Measurements from ENCODE around the gene ACOXL.

DNA sequence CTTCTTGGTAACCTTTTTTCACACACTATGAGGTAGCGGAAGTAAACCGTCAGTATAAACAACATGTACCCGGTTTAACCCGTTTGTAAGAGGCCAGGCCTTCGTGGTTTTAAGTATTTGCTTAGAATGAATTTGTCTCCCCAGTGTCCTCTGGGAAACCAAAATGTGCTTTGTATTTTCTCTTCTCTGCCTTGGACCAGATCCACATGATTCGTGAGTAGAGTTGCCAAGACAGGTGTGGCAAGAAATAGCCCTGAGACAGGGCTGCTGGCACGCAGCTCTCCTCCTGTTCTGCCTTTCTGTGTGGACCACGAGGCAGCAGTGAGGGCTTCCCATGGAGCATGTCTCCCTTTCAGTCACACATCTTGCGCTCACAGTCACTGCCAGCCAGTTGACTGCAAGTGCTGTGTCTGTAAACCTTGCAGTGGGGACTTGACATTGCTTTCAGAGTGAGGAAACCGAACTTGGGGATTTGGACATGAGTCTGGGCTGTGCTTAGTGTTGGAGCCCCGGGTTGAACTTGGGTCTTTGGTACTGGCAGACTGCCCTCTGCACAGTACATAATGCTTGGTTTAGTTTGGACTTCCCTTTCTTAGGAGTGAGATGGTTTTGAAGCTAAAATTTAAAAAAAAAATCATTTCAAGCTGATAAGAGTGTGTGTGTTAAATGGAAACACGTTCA, 407.4 kb downstream of the ACOXL start:
- TF ChIP-seq POLR2A (IDR thresholded peaks at IDR 0.05) (no peak), CTCF (IDR thresholded peaks at IDR 0.05) (no peak), POLR2AphosphoS5 (IDR thresholded peaks at IDR 0.05) (no peak), EP300 (IDR thresholded peaks at IDR 0.05; ENCODE audit: low read depth) (no peak)

Measured in transverse colon (tissue), 4 donors.